ENCODE results near the gene PRKCG.

The PRKCG gene

DNA sequence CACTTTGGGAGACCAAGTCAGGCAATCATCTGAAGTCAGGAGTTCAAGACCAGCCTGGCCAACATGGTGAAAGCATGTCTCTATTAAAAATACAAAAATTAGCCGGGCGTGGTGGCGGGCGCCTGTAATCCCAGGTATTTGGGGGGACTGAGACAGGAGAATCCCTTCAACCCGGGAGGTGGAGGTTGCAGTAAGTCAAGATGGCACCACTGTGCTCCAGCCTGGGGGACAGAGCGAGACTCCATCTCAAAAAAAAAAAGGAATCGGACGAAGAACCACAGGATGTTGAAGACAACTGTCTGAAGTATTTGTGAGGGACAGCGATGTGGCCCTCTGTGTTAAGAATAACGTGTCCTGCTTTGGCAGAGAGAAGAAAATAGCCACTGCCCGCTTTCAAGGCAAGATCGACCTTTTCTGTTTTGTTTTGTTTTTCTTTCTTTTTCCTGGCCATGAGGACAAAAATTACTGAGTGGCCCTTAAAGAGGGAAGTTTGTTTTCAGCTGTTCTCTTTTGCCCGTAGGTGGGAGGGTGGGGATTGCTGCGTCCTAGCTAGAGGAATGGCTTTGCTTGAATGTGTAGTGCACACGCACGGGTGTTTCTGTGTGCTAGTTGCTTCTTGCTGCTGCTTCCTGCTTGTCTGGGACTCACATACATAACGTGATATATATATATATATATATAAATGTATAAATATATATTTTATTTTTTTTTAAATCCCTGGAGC lies 6.2 kb upstream of the PRKCG start:
- H3K27ac ChIP-seq = no peak overlapping the region
- TF ChIP-seq, protein P1, sequence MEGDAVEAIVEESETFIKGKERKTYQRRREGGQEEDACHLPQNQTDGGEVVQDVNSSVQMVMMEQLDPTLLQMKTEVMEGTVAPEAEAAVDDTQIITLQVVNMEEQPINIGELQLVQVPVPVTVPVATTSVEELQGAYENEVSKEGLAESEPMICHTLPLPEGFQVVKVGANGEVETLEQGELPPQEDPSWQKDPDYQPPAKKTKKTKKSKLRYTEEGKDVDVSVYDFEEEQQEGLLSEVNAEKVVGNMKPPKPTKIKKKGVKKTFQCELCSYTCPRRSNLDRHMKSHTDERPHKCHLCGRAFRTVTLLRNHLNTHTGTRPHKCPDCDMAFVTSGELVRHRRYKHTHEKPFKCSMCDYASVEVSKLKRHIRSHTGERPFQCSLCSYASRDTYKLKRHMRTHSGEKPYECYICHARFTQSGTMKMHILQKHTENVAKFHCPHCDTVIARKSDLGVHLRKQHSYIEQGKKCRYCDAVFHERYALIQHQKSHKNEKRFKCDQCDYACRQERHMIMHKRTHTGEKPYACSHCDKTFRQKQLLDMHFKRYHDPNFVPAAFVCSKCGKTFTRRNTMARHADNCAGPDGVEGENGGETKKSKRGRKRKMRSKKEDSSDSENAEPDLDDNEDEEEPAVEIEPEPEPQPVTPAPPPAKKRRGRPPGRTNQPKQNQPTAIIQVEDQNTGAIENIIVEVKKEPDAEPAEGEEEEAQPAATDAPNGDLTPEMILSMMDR (conservative IDR thresholded peaks at IDR 0.05) = no peak

DNA sequence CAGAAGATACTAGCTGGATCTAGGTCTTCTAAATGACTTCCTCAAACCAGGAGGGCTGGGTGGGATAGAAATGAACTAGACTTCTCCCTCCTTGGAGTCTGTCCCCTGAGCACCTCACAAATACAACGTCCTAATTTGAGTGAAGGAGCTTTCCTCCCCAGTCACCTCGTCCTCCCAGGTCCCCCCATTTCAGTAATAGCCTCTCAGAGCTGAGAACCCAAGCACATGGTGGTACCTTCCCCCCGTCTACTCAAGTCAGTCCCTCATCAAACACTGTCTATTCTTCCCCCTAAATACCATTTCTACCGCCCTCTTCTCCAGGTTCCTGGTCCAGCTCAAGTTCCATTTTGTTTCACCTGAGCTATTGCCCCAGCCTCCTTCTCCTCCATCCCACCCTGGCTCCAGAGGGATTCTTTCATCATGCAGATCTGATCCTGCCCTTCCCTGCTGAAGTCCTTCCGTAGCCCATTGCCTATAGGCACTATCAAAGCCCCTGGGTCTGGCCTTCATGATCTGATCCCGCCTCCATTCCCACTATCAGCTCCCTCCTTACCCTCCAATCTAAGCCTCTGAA lies 5.3 kb upstream of the PRKCG start:
- TF ChIP-seq, protein P1 (conservative IDR thresholded peaks at IDR 0.05) = no peak
- H3K27ac ChIP-seq = no peak overlapping the region

DNA sequence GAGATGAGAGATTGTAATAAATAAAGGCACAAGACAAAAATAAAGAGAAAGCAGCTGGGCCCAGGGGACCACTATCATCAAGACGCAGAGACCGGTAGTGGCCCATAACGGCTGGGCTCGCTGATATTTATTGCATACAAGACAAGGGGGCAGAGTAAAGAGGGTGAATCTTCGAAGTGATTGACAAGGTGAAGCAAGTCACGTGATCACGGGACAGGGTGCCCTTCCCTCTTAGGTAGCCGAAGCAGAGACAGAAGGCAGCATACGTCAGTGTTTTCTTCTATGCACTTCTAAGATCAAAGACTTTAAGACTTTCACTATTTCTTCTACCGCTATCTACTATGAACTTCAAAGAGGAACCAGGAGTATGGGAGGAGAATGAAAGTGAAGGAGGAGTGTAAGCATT lies 4.6 kb upstream of the PRKCG start:
- H3K27ac ChIP-seq = no peak overlapping the region
- TF ChIP-seq, protein P1 (conservative IDR thresholded peaks at IDR 0.05) = no peak

DNA sequence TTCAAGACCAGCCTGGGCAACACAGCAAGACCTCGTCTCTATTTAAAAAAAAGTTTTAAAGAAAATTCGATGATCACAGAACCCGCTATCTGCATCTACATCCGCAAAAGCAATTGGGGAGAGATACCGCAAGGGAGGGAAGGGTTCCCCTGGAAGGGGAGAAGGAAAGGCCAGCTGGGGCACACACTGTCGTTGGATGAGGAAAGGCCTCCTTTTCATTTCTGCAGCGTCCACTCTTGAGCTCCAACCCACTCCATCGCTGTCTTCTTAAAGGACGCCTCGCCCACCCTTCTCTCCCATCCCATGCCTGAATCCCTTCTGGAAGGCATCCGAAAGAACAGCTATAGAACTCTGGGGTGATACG lies 3.2 kb upstream of the PRKCG start:
- TF ChIP-seq, protein P1 (conservative IDR thresholded peaks at IDR 0.05) = no peak
- H3K27ac ChIP-seq = peak overlapping the region; percentile 62; the same call in 1 of the 2 replicates

DNA sequence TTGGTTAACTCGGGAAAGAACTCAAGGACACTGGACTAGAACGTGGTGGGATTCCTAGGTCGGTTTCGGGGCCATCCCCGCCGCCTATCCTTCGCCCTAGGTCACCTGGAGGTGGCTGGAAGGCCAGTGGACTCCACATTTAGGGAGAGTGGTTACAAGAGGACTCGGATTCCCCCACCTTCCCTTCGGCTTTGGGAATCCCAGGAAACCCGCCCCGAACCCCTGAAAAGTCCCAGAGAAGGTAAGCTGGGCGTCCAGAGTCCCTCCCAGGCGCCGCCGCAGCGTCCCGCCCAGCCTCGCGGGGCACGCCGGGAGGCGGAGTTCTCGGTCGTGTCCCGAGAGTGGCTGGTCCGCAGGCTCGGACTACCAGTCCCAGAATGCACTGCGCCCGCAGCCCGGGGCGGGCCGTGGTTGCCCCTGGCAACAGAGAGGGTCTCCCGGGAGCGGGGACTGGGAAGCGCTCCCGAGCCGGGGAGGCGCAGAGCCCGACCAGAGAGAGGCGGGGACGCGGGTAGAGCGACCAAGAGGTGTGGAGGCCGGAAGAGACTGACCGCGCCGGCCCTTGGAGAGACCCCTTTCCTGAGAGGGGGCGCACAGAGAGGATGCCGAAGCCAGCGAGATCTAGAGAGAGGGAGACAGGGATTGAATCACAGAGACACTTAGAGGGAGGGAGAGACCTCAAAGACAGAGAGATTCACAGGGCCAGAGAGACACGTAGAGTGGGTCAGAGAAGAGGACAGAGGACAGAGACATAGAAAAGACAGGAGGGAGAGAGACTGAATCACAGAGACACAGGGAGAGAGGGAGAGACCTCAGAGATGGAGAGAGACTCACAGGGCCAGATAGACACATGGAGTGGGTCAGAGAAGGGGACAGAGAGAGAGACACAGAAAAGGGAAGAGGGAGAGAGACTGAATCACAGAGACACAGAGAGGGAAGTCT lies 2.6 kb upstream of the PRKCG start:
- H3K27ac ChIP-seq = peak overlapping the region; percentile 62; the same call in 1 of the 2 replicates
- TF ChIP-seq, protein P1 (conservative IDR thresholded peaks at IDR 0.05) = no peak

DNA sequence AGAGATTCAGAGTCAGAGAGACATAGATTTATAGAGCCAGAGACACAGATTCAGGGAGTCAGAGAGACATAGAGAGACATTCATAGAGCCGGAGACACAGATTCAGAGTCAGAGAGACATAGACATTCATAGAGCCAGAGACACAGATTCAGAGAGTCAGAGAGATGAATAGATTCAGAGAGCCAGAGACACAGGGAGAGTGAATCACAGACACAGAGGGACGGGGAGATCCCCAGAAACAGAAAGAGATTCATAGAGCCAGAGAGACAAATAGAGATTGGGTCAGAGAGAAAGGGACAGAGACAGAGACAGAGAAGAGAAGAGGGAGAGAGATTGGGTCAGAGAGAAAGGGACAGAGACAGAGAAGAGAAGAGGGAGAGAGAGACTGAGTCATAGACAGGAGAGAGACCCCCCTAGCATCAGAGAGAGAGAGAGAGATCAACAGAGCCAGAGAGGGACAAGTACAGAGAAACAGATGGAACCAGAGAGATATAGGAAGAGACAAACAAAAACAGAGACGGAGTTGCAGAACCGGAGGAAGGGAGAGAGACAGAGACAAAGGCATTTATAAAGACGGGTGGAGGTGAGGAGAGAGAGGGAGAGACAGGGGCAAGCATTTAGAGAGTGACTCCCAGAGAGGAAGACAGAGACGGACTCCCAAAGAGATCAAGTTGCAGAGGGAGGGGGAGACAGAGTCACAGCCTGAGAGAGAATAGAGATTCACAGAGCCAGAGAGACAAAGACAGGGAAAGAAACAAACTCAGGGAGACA lies 1.1 kb upstream of the PRKCG start:
- H3K27ac ChIP-seq = no peak overlapping the region; the same call in 1 of the 2 replicates

More for the DNA sequence above, 1.1 kb upstream of the PRKCG start:
- TF ChIP-seq, protein P1 (conservative IDR thresholded peaks at IDR 0.05) = no peak

All from VCaP (cell line).